Stimulated activated CD4-positive, alpha-beta T cell treated with anti-CD3 and anti-CD28 coated beads, Interleukin-2, amount 100 ng/mL, for 24 hours (primary cell): ENCODE data around the gene SEZ6L2.
A peak's percentile ranks its signal among the peaks of the same experiment; 100 is the strongest.
"Not testable (repeated sequence)": the region's sequence is repeated elsewhere in the genome, so short reads cannot be mapped to it uniquely, and the experiment has no call there.

Experiments
- DNase-seq, 2 donors: peaks; one replicate each; pipeline ENCODE4 v3.0.0-alpha.2; 2020

SEZ6L2 gene

DNA sequence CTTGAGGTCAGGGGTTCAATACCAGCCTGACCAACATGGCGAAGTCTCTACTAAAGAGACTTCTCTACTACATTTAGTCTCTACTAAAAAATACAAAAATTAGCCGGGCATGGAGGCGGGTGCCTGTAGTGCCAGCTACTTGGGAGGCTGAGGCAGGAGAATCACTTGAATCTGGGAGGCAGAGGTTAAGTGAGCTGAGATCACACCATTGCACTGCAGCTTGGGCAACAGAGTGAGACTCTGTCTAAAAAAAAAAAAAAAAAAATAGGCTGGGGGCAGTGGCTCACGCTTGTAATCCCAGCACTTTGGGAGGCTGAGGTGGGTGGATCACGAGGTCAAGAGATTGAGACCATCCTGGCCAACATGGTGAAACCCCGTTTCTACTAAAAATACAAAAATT, 10.5 kb upstream of the SEZ6L2 start:
- not testable (repeated sequence) for DNase-seq

DNA sequence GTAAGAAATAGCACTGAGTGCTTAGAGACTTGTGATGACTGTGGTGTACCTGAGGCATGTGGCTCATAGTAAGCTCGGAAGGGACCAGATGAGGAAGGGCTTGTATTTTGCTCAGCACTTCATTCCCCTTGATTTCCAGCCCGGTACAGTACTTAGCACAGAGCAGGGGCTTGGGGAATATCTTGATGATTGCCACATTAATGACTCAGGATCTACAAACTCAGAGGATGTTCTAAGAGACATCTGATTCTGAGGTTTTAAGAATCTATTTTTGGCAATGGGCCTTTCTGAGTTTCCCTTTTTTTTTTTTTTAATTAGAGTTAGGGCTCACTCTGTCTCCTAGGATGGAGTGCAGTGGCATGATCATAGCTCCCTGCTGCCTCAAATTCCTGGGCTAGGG, 10.0 kb upstream of the SEZ6L2 start:
- DNase-seq = no peak

GRCh38 chr16:29908719-29909220, 9.4 kb upstream of the SEZ6L2 start:
- DNase-seq = no peak

- no peak for DNase-seq
These were observed 8.6 kb upstream of the SEZ6L2 start for GRCh38 chr16:29907973-29908372.

DNA sequence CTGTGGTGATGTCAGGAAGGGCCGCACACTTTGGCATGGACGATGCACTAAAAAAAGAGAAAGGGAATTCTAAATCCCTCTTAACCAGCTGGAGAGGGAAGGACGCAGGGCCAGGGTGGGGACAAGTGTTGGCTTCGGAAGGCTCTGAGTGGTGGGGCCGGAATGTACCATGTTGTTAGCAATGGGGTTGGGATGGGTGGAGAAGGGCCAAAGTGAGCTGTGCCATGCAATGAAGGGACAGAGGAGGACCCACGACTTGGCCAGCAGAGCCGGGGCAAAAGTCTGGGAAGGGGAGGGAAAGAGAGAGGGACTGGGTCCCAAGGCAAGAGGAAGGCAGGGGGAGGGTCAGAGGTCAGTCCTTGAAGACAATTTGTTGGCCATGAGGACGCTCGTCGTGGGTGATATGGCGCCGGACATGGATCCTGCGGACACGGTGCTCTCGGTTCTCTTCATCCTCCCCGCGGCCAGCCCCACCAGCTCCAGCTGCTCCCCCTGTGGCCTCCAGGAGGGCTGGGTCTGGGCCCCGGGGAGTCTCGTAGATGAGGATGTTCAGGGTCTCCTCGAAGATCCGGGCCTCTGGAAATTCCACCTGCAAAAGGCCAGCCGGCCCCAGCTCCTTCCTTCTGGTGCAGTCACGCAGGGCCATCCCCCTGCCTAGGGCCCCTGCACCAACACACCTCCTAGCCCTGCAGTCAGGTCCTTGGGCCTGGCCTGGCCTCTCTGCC, 7.3 kb upstream of the SEZ6L2 start:
- DNase-seq = no peak

DNA sequence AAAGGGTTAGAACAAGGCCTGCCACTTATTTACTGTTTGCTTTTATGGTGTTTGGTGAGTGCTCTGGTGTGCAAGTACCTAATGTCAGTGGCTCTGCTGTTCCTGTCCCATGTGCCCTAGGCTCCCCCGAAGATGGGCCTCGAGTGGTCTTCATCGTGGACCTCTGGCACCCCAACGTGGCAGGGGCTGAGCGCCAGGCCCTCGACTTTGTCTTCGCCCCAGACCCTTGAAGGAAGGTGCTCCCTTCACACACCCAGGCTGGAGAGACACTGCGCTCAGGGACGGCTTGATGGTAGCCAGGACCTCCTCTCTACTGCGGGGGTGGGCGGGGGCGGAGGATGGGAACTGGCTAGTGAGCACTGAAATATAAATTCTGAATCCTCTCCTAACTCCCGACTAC, 6.3 kb upstream of the SEZ6L2 start:
- DNase-seq = no peak

DNA sequence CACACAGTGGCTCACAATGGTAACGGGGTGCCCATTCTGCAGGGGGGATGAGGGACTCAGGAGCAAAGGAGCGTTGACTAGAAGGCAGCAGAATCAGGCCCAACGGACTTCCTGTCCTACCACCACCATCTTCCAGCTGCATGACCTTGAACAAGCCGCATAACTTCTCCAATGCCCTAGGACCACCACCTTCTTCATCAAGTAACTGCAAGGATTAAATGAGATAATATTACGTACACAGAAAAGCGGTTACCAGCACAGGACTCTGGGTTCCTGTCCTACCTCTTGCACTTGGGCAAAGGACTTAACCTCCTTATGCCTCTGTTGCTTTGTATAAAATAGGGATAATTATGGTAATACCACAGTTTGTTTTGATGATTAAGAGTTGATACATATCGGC, 5.6 kb upstream of the SEZ6L2 start:
- DNase-seq = no peak

GRCh38 chr16:29903590-29903989, 4.2 kb upstream of the SEZ6L2 start:
- DNase-seq = no peak

DNA sequence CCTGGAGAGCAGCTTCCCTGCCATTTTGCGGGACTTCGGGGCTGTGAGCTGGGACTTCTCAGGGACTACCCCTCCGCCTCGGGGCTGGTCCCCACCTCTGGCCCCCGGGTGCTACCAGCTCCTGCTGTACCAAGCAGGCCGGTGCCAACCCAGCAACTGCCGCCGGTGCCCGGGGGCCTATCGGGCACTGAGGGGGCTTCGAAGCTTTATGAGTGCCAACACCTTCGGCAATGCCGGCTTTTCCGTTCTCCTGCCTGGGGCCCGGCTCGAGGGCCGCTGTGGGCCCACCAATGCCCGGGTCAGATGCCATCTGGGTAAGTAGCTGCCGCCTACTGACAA, 2.2 kb upstream of the SEZ6L2 start:
- DNase-seq = no peak

DNA sequence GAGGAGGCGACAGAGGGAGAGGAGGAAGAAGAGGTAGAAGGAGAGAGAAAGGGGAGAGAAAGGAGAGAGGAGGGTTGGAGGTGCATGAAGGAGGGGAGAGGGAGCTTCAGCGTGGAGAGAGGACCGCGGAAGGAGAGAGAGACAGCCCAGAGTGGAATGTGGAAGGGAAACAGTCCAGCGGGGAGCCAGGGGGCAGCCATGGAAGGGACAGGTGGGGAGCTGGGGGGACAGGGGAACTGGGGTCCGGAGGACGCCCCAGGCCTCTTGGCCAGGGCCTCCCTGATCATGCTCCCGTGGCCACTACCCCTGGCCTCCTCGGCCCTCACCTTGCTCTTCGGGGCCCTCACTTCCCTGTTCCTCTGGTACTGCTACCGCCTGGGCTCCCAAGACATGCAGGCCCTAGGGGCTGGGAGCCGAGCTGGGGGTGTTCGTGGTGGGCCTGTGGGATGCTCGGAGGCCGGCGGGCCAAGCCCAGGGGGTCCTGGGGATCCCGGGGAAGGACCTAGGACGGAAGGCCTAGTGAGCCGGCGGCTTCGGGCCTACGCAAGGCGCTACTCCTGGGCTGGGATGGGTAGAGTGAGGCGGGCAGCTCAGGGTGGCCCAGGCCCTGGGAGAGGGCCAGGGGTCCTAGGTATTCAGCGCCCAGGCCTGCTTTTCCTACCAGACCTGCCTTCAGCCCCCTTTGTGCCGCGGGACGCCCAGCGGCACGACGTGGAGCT, 1.7 kb upstream of the SEZ6L2 start:
- no peak for DNase-seq

GRCh38 chr16:29900102-29900887, 945 bp upstream of the SEZ6L2 start, which contains the start of gene ASPHD1:
TSS of gene ASPHD1 (plus strand) at chr16:29900488. CDS start at chr16:29900972, 484 bp downstream.
- peak; percentile 70 to 73 for DNase-seq

GRCh38 chr16:29898804-29899515, 390 bp downstream of the SEZ6L2 start:
- DNase-seq = no peak

DNA sequence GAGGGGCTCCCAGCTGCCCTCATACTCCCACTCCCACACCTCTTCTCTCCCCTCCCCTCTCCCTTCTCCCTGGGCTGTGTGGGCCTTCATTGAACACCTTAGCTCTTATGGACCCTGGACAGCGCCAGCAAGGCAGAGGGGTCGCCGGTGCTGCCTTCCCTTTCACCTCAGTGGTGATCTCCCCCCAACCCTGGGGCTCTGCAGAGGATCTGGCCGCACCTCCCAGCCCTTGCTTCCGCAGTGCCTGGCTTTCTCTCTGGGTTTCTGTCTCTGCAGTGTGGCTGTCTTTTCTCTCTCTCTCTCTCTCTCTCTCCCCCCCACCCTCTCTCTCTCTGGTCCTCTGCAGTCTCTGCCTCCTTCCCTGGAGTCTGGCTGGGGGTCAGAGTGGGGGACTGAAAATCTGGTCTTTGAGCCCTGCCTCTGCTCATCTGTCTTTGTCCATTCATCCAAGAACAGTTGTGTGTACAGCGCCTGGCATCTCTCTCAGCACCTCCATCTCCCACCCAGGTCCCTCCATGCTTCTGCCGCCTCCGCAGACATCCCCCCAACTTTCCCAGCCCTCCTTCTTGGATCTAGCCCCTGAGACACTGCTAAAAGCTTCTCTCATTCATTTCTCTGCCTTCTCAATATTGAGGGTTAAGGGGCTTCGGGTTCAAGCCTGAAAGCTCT, 1.1 kb downstream of the SEZ6L2 start:
- no peak for DNase-seq

GRCh38 chr16:29897333-29897732, 2.0 kb downstream of the SEZ6L2 start:
- DNase-seq = no peak

- no peak for DNase-seq
These were observed 2.5 kb downstream of the SEZ6L2 start for GRCh38 chr16:29896841-29897240.

- no peak for DNase-seq
These were observed 5.0 kb downstream of the SEZ6L2 start for GRCh38 chr16:29894352-29894751.

GRCh38 chr16:29893553-29893952, 5.8 kb downstream of the SEZ6L2 start:
- no peak for DNase-seq

- no peak for DNase-seq
These were observed 6.9 kb downstream of the SEZ6L2 start for GRCh38 chr16:29892458-29892813.

- DNase-seq = no peak
These were observed 7.6 kb downstream of the SEZ6L2 start for GRCh38 chr16:29891525-29892457.

- not testable (repeated sequence) for DNase-seq
These were observed 10.0 kb downstream of the SEZ6L2 start for GRCh38 chr16:29889372-29889771.

- no peak for DNase-seq
These were observed 15.4 kb downstream of the SEZ6L2 start for GRCh38 chr16:29883987-29884386.
